Upper lobe of left lung (tissue), 6 donors: ENCODE measurements around the gene SERGEF. TPM values are rescaled to one million over a fixed set of nuclear protein-coding genes. Genes with fewer than 3 reads are reported as not detected.

Experiments
- ATAC-seq, 2 donors: fragments of 200-7000 bp; cut with Tn5 transposase; one replicate each; pipeline ENCODE4 v1.9.1; 2022; ENCODE audit warnings: mild to moderate bottlenecking in 2 of 2, moderate library complexity in 2 of 2; ENCODE audit not compliant: low FRiP score in 2 of 2
- DNase-seq, 2 donors: peaks; one replicate each; pipeline ENCODE4 v3.0.0-alpha.2; 2019 to 2020
- H3K27ac ChIP-seq, 4 donors: fragments of 200-600 bp; sonication (generic); one replicate each; pipeline ENCODE4 v1.5.1; 2016 to 2019
- H3K27me3 ChIP-seq, 4 donors: fragments of 200-600 bp; sonication (generic); one replicate each; pipeline ENCODE4 v1.5.1; 2017 to 2019
- H3K36me3 ChIP-seq, 4 donors: fragments of 200-600 bp; sonication (generic); one replicate each; pipeline ENCODE4 v1.5.1; 2016 to 2019
- H3K4me1 ChIP-seq, 4 donors: fragments of 200-600 bp; sonication (generic); one replicate each; pipeline ENCODE4 v1.5.1; 2018 to 2019
- H3K4me3 ChIP-seq, 4 donors: fragments of 200-600 bp; sonication (generic); one replicate each; pipeline ENCODE4 v1.5.1; 2017 to 2019; ENCODE audit warnings: mild to moderate bottlenecking in 2 of 4, moderate library complexity in 1 of 4
- H3K9me3 ChIP-seq, 4 donors: fragments of 200-600 bp; sonication (generic); one replicate each; pipeline ENCODE4 v1.5.1; 2018 to 2019
- CTCF ChIP-seq, 6 experiments: fragments of 450-650 bp in 4 of 6; fragments of 200-600 bp in 2 of 6; sonication (generic) in 2 of 6; IDR thresholded peaks; one replicate each; pipeline ENCODE4 v1.5.1; 2016 to 2019; ENCODE audit warnings: antibody characterized with exemption in 6 of 6
- EP300 ChIP-seq, 4 donors: sonication (generic); formaldehyde crosslinking; IDR thresholded peaks; one replicate each; pipeline ENCODE4 v1.5.1; 2017; ENCODE audit warnings: antibody characterized with exemption in 4 of 4, control low read depth in 2 of 4
- POLR2A ChIP-seq, 4 donors: fragments of 450-650 bp; IDR thresholded peaks; one replicate each; pipeline ENCODE4 v1.5.1; 2016 to 2017; ENCODE audit warnings: antibody characterized with exemption in 4 of 4, mild to moderate bottlenecking in 2 of 4
- POLR2AphosphoS5 ChIP-seq, 2 donors: sonication (generic); formaldehyde crosslinking; IDR thresholded peaks; one replicate each; pipeline ENCODE4 v1.5.1; 2017; ENCODE audit warnings: antibody characterized with exemption in 2 of 2
- WGBS, 2 donors: methylation state at CpG; one replicate each; pipeline ENCODE4 v1.1.5; 2017 to 2018; 5-methylcytosine and 5-hydroxymethylcytosine counted together
- total RNA-seq, 6 donors: library from RNA; depleted of rRNA in 4 of 6; stranded (reverse); fragments of >200 nt in 4 of 6; gene quantifications; one replicate each; pipeline versions ENCODE4 v1.1.0 to v1.2.1, GENCODE V29; 2016 to 2021
- donor health status: DM: no; HTN: no; CAD: no; lungs with moderate emphysema.
- donor health status: DM: no; HTN: yes; CAD: no; lungs with severe emphysema.

Gene SERGEF
- total RNA-seq, 6 donors from 2014 or later = 21.7 to 40.5 (median 34.8) TPM

- H3K27me3 ChIP-seq = no peaks in the 10 kb centered on the region
- H3K4me3 ChIP-seq = peak overlapping the region in 1 of 4 donors; percentile 70
- H3K9me3 ChIP-seq = no peaks in the 10 kb centered on the region
- H3K36me3 ChIP-seq = peaks cover 0 to 2% (median under 1%) of the 10 kb centered on the region in 4 donors
- ATAC-seq = no peak
- peak in 1 of 2 donors; percentile 15 for DNase-seq
- TF ChIP-seq POLR2A (IDR thresholded peaks at IDR 0.05) = no peak
- TF ChIP-seq EP300 (IDR thresholded peaks at IDR 0.05) = no peak
- TF ChIP-seq CTCF (IDR thresholded peaks at IDR 0.05) = no peak
- no peak for TF ChIP-seq POLR2AphosphoS5 (IDR thresholded peaks at IDR 0.05)
- peaks cover 6 to 17% (median 7%) of the 10 kb centered on the region in 4 donors for H3K4me1 ChIP-seq
- peak overlapping the region in 2 of 4 donors; percentile 76 to 90 for H3K27ac ChIP-seq
- WGBS, 2 donors = 88 to 89% methylated on average over 8 of the region's 8 CpGs
Measured at GRCh38 chr11:18011633-18012032, 1.2 kb downstream of the SERGEF start.

GRCh38 chr11:18010977-18011586 is 1.8 kb downstream of the SERGEF start:
- Histone ChIP-seq H3K36me3 (peaks cover 0 to 8% (median 5%) of the 10 kb centered on the region in 4 donors), H3K4me1 (peaks cover 6 to 17% (median 7%) of the 10 kb centered on the region in 4 donors), H3K4me3 (no peak overlapping the region), H3K27ac (no peak overlapping the region), H3K9me3 (no peaks in the 10 kb centered on the region), H3K27me3 (no peaks in the 10 kb centered on the region)
- ATAC-seq (no peak), DNase-seq (no peak)
- 87 to 92% methylated on average over 10 of the region's 10 CpGs for WGBS, 2 donors
- TF ChIP-seq CTCF (IDR thresholded peaks at IDR 0.05) = no peak
- TF ChIP-seq POLR2AphosphoS5 (IDR thresholded peaks at IDR 0.05) = no peak
- TF ChIP-seq EP300 (IDR thresholded peaks at IDR 0.05) = no peak
- no peak for TF ChIP-seq POLR2A (IDR thresholded peaks at IDR 0.05)

GRCh38 chr11:18010121-18010670 is 2.7 kb downstream of the SERGEF start:
- Histone ChIP-seq H3K27ac (no peak overlapping the region), H3K36me3 (peaks cover 0 to 12% (median 8%) of the 10 kb centered on the region in 4 donors), H3K27me3 (no peaks in the 10 kb centered on the region), H3K4me1 (peaks cover 6 to 17% (median 7%) of the 10 kb centered on the region in 4 donors), H3K9me3 (no peaks in the 10 kb centered on the region), H3K4me3 (no peak overlapping the region)
- ATAC-seq = no peak
- TF ChIP-seq EP300 (IDR thresholded peaks at IDR 0.05) (no peak), POLR2AphosphoS5 (IDR thresholded peaks at IDR 0.05) (no peak), POLR2A (IDR thresholded peaks at IDR 0.05) (no peak), CTCF (IDR thresholded peaks at IDR 0.05) (no peak)
- no peak for DNase-seq

- TF ChIP-seq POLR2A (IDR thresholded peaks at IDR 0.05) (no peak), EP300 (IDR thresholded peaks at IDR 0.05) (no peak), POLR2AphosphoS5 (IDR thresholded peaks at IDR 0.05) (no peak), CTCF (IDR thresholded peaks at IDR 0.05) (no peak)
- Histone ChIP-seq H3K4me3 (no peak overlapping the region), H3K9me3 (no peaks in the 10 kb centered on the region), H3K27ac (no peak overlapping the region), H3K4me1 (no peaks in the 10 kb centered on the region), H3K36me3 (peaks cover 7 to 56% (median 12%) of the 10 kb centered on the region in 4 donors), H3K27me3 (no peaks in the 10 kb centered on the region)
- 90 to 93% methylated on average over 4 of the region's 4 CpGs for WGBS, 2 donors
- ATAC-seq = no peak
- no peak for DNase-seq
Measured at GRCh38 chr11:18005376-18006129, 7.3 kb downstream of the SERGEF start.
